DMS53 (cell line): ENCODE results near the gene PTPN2.
A peak's percentile ranks its signal among the peaks of the same experiment; 100 is the strongest.
"Not testable (repeated sequence)": the region's sequence is repeated elsewhere in the genome, so short reads cannot be mapped to it uniquely, and the experiment has no call there.

Source experiments
- DNase-seq: peaks from one replicate; lab custom pipeline; 2025; lab: John Stamatoyannopoulos, UW

PTPN2 gene

GRCh38 chr18:12891561-12891960 lies 7.5 kb upstream of the PTPN2 start:
- DNase-seq = no peak

GRCh38 chr18:12890964-12891363 lies 6.9 kb upstream of the PTPN2 start:
- DNase-seq = no peak

GRCh38 chr18:12886498-12887126 lies 2.6 kb upstream of the PTPN2 start:
- peak; percentile 83 for DNase-seq

- no peak for DNase-seq
Measured at GRCh38 chr18:12885500-12885899, 1.5 kb upstream of the PTPN2 start.

GRCh38 chr18:12884406-12885323 lies 628 bp upstream of the PTPN2 start:
- no peak for DNase-seq

GRCh38 chr18:12883372-12883683 lies 709 bp downstream of the PTPN2 start:
- DNase-seq = peak; percentile 84

GRCh38 chr18:12882453-12883371 lies 1.3 kb downstream of the PTPN2 start:
- DNase-seq = peak; percentile 64

- no peak for DNase-seq
Measured at GRCh38 chr18:12880541-12880910, 3.5 kb downstream of the PTPN2 start.

- no peak for DNase-seq
Measured at GRCh38 chr18:12879840-12880540, 4.0 kb downstream of the PTPN2 start.

GRCh38 chr18:12874992-12875391 lies 9.0 kb downstream of the PTPN2 start:
- not testable (repeated sequence) for DNase-seq

GRCh38 chr18:12873961-12874567 lies 10.0 kb downstream of the PTPN2 start:
- DNase-seq = not testable (repeated sequence)

- DNase-seq = no peak
Measured at GRCh38 chr18:12872408-12872807, 11.6 kb downstream of the PTPN2 start.

- no peak for DNase-seq
Measured at GRCh38 chr18:12868576-12868975, 15.5 kb downstream of the PTPN2 start.

- no peak for DNase-seq
Measured at GRCh38 chr18:12867441-12868123, 16.5 kb downstream of the PTPN2 start.

GRCh38 chr18:12863687-12864216 lies 20.3 kb downstream of the PTPN2 start:
- no peak for DNase-seq

- no peak for DNase-seq
Measured at GRCh38 chr18:12862874-12863482, 21.1 kb downstream of the PTPN2 start.

- DNase-seq = peak; percentile 35
Measured at GRCh38 chr18:12862467-12862866, 21.6 kb downstream of the PTPN2 start.

GRCh38 chr18:12861637-12862036 lies 22.4 kb downstream of the PTPN2 start:
- DNase-seq = peak; percentile 36

- no peak for DNase-seq
Measured at GRCh38 chr18:12860530-12860929, 23.5 kb downstream of the PTPN2 start.

- no peak for DNase-seq
Measured at GRCh38 chr18:12858991-12859390, 25.0 kb downstream of the PTPN2 start.
